ENCODE data around the gene SH3RF2.
"Not testable (repeated sequence)": the region's sequence is repeated elsewhere in the genome, so short reads cannot be mapped to it uniquely, and the experiment has no call there.

The SH3RF2 gene

GRCh38 chr5:146007989-146008388 is 71.6 kb downstream of the SH3RF2 start:
- no peak for TF ChIP-seq CTCF (IDR thresholded peaks at IDR 0.05; ENCODE audit: control extremely low read depth, extremely low read depth, low read depth, missing control alignments)
- CTCF ChIA-PET = no interaction called here
- no peak for DNase-seq (ENCODE audit: extremely low spot score)
- POLR2A ChIA-PET = no interaction called here

GRCh38 chr5:146009020-146009419 is 72.6 kb downstream of the SH3RF2 start:
- DNase-seq (ENCODE audit: extremely low spot score) = no peak
- ChIA-PET CTCF (interaction anchor here (1.2 kb wide), 1 partner anchor 17 kb away, joined by 4 read pairs; no protein-coding TSS in a partner anchor), POLR2A (no interaction called here)
- TF ChIP-seq CTCF (IDR thresholded peaks at IDR 0.05; ENCODE audit: control extremely low read depth, extremely low read depth, low read depth, missing control alignments) = no peak

GRCh38 chr5:146010447-146010846 is 74.1 kb downstream of the SH3RF2 start:
- DNase-seq (ENCODE audit: extremely low spot score); CTCF ChIA-PET; POLR2A ChIA-PET: not testable (repeated sequence)

GRCh38 chr5:146013761-146014160 is 77.4 kb downstream of the SH3RF2 start:
- TF ChIP-seq CTCF (IDR thresholded peaks at IDR 0.05; ENCODE audit: control extremely low read depth, extremely low read depth, low read depth, missing control alignments) = no peak
- ChIA-PET CTCF (no interaction called here), POLR2A (no interaction called here)
- DNase-seq (ENCODE audit: extremely low spot score) = no peak

GRCh38 chr5:146015001-146015400 is 78.6 kb downstream of the SH3RF2 start:
- TF ChIP-seq CTCF (IDR thresholded peaks at IDR 0.05; ENCODE audit: control extremely low read depth, extremely low read depth, low read depth, missing control alignments) = no peak
- no peak for DNase-seq (ENCODE audit: extremely low spot score)
- ChIA-PET CTCF (no interaction called here), POLR2A (no interaction called here)

GRCh38 chr5:146016764-146017484 is 80.5 kb downstream of the SH3RF2 start:
- ChIA-PET CTCF (interaction anchor here (1.0 kb wide), 1 partner anchor 9 kb away, joined by 3 read pairs; no protein-coding TSS in a partner anchor), POLR2A (no interaction called here)
- no peak for DNase-seq (ENCODE audit: extremely low spot score)
- TF ChIP-seq CTCF (IDR thresholded peaks at IDR 0.05; ENCODE audit: control extremely low read depth, extremely low read depth, low read depth, missing control alignments) = no peak

- TF ChIP-seq CTCF (IDR thresholded peaks at IDR 0.05; ENCODE audit: control extremely low read depth, extremely low read depth, low read depth, missing control alignments) = no peak
- POLR2A ChIA-PET = no interaction called here
- no peak for DNase-seq (ENCODE audit: extremely low spot score)
- CTCF ChIA-PET = no interaction called here
Measured at GRCh38 chr5:146018514-146019375, 82.4 kb downstream of the SH3RF2 start.

Data from GM10248 (cell line).